ENCODE measurements around the gene SOAT2. TPM values are rescaled to one million over a fixed set of nuclear protein-coding genes. Genes with fewer than 3 reads are reported as not detected.

The SOAT2 gene
- polyA plus RNA-seq, 4 donors = 1.1 to 2.6 (median 1.6) TPM

GRCh38 chr12:53173085-53173715 is 69.9 kb downstream of the SOAT2 start:
- DNase-seq (ENCODE audit: low read depth in 4 of 4, low spot score in 3 of 4) = no peak

Other genes with a start within 250 kb of the SOAT2 start
- gene KRT8, start 198.4 kb upstream of the SOAT2 start, polyA plus RNA-seq (ENCODE audit: insufficient read length in 4 of 4) = 100 to 1,000 TPM; 195 to 265 (median 248) TPM
- gene KRT18, start 154.4 kb upstream of the SOAT2 start, polyA plus RNA-seq (ENCODE audit: insufficient read length in 4 of 4) = 100 to 1,000 TPM; 138 to 208 (median 175) TPM
- gene EIF4B, start 97.0 kb upstream of the SOAT2 start, polyA plus RNA-seq (ENCODE audit: insufficient read length in 4 of 4) = 100 to 1,000 TPM; 447 to 553 (median 503) TPM
- 100 to 1,000 TPM in 3 of 4 donors, 10 to 100 TPM in 1; 89.0 to 129 (median 105) TPM for gene TNS2, start 53.4 kb upstream of the SOAT2 start, polyA plus RNA-seq (ENCODE audit: insufficient read length in 4 of 4)
- gene SPRYD3, start 24.1 kb upstream of the SOAT2 start, polyA plus RNA-seq (ENCODE audit: insufficient read length in 4 of 4) = 10 to 100 TPM; 17.7 to 21.9 (median 20.8) TPM
- gene IGFBP6, start 5.8 kb upstream of the SOAT2 start, polyA plus RNA-seq (ENCODE audit: insufficient read length in 4 of 4) = 10 to 100 TPM; 11.0 to 26.8 (median 12.7) TPM
- 10 to 100 TPM; 65.7 to 81.2 (median 71.4) TPM for gene ZNF740, start 77.2 kb downstream of the SOAT2 start, polyA plus RNA-seq (ENCODE audit: insufficient read length in 4 of 4)
- 10 to 100 TPM; 34.5 to 56.4 (median 37.8) TPM for gene CSAD, start 77.4 kb downstream of the SOAT2 start, polyA plus RNA-seq (ENCODE audit: insufficient read length in 4 of 4)
- gene ITGB7, start 103.8 kb downstream of the SOAT2 start, polyA plus RNA-seq (ENCODE audit: insufficient read length in 4 of 4) = 1 to 10 TPM; 1.4 to 1.8 (median 1.6) TPM
- gene RARG, start 128.7 kb downstream of the SOAT2 start, polyA plus RNA-seq (ENCODE audit: insufficient read length in 4 of 4) = 10 to 100 TPM; 30.9 to 41.5 (median 32.7) TPM
- gene ESPL1, start 164.8 kb downstream of the SOAT2 start, polyA plus RNA-seq (ENCODE audit: insufficient read length in 4 of 4) = 10 to 100 TPM in 1 of 4 donors, 1 to 10 TPM in 3; 8.9 to 11.3 (median 9.1) TPM
- 100 to 1,000 TPM; 642 to 677 (median 662) TPM for gene PFDN5, start 192.1 kb downstream of the SOAT2 start, polyA plus RNA-seq (ENCODE audit: insufficient read length in 4 of 4)
- 10 to 100 TPM; 49.8 to 62.4 (median 51.0) TPM for gene MYG1, start 196.2 kb downstream of the SOAT2 start, polyA plus RNA-seq (ENCODE audit: insufficient read length in 4 of 4)
- 10 to 100 TPM; 76.1 to 84.9 (median 79.1) TPM for gene AAAS, start 218.1 kb downstream of the SOAT2 start, polyA plus RNA-seq (ENCODE audit: insufficient read length in 4 of 4)
- under 1 TPM; 0.14 to 0.30 (median 0.16) TPM for gene SP7, start 232.9 kb downstream of the SOAT2 start, polyA plus RNA-seq (ENCODE audit: insufficient read length in 4 of 4)